ENCODE results near the gene TSPAN9.

TSPAN9 gene

DNA sequence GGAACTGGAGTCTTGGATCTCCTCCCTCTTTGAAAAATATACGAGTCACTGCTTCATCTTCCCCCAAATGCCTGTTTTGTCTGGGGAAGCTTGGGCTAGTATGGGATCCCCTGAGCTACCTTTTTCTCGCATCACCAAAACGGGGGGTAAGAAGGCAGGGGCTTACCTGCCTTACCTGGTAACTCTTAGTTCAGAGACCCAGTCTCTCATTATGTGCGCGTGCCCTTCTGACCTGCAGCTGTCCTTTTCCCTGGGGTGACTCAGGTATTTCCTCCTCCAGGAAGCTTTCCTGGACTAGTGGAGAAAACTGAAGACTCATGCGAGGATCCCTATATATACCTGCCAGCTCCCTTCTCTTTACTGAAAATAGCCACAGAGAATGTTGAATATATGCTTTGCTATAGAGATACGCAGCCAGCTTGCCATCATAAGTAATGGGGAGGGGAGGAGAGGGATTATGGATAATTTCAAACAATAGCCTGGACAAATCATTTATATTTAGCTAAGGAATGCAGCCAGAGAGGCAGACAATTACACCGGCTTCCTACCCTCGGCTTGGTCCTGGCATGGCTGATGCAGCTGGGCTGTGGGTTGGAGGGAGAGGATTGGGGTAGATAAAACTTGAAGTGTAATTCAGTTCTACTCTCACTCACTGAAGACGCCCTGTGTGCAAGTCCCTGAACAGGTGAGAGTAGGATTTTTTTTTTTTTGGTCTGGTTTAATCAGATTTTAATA is 1.1 kb downstream of the TSPAN9 start:
- DNase-seq, result no peak

DNA sequence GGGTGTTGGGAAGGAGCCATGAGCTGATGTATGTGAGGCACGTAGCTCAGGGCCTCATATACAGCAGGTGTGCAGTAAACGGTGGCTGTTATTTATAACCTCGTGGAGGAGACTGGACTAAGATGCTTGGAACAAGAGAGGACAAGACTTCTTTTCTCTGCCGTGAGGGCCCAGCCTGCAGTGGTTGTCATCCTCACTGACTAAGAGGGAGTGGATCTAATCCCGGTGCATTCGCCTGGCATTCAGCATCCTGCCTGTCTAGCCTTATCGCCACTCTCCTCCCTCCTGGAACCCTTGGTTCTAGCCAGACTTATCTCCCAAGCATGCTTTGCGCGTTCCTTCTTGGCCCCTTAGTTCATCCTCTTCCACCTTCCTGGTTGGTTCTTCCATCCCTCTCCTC is 3.9 kb downstream of the TSPAN9 start:
- no peak for DNase-seq

DNA sequence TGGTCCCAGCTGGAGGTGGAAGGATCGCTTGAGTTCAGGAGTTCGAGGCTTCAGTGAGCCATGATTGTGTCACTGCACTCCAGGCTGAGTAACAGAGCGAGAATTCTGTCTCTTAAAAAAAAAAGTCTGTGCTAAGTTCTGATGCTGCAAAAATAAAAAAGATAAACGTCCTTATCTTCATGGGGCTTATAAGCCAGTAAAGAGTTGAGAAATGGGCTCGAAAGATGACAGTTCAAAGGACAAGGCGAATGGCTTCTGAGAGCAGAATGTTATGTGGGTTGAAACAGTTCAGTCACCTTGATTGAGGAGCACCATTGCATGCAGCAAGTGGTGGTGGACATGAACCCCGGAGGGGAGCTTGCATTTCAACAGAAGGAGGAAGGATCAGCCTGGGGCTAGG is 4.7 kb downstream of the TSPAN9 start:
- DNase-seq, result no peak

DNA sequence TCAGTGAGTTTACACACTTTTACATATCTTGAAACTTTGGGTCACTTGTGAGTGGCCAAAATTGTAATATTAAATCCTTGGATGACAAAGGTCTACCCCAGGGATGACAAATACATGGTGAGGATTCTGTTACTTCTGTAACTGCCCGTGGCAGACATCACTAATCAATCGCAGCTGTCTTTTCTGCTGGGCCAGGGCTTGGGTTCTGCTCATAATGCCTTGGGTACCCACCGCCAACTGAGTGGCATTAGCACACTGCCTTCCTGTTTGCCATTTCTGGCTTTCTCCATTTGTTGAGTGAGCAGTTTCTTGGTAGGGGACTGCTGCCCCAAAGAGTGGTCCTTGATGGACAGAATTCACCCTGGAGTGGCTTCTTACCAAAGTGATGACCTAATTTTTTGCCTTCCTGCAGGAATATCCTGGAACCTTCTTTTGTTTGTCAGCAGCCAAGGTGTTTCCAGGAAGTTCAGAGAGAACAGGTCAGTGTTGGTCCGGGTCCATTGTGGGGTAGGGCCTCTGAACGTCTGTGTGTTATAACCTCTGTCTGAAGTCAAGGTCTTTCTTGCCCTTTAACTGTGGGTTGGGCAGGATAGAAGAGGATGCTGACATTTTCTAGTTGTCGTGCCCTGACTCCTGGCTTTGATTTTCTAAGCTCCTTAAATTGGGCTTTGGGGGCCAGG is 6.2 kb downstream of the TSPAN9 start:
- no peak for DNase-seq

DNA sequence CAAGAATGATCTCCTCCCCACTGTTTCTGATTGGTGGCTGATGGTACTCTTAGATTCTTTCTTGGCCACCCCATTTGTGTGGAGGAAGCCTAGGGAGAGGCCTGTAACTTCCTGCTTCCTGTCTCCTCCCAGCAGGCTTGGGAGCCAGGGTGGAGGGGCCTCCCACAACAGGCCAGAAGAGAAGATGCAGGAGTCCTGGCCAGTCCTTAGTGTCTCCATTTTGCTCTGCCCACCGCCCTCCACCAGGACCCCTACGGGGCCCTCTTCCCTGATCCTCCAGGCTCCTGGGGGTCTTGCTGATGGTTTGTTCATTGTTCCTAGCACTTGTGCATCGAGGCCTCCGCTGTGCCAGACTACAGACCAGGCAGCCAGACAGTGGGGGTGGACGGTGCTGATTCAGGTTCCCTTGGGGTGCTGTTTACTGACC is 6.8 kb downstream of the TSPAN9 start:
- no peak for DNase-seq

DNA sequence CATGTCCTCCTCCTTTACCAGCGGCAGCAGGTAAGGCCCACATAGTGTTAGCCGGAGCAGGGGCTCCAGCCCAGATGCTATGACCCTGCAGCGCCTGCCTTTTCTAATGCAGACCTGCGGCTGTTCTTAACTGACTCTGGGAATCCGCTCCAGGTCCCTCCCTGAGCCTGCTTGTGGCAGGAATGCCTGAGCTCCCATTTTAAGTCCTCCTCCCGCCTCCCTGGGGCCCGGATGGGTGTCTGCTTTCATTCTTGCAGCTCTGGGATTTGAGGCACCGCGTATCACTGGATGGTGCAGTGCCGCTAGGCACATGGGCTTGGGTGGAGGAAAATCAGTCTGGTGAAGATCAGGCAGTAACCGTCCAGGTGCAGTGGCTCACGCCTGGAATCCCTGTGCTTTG is 7.6 kb downstream of the TSPAN9 start:
- DNase-seq, result no peak

DNA sequence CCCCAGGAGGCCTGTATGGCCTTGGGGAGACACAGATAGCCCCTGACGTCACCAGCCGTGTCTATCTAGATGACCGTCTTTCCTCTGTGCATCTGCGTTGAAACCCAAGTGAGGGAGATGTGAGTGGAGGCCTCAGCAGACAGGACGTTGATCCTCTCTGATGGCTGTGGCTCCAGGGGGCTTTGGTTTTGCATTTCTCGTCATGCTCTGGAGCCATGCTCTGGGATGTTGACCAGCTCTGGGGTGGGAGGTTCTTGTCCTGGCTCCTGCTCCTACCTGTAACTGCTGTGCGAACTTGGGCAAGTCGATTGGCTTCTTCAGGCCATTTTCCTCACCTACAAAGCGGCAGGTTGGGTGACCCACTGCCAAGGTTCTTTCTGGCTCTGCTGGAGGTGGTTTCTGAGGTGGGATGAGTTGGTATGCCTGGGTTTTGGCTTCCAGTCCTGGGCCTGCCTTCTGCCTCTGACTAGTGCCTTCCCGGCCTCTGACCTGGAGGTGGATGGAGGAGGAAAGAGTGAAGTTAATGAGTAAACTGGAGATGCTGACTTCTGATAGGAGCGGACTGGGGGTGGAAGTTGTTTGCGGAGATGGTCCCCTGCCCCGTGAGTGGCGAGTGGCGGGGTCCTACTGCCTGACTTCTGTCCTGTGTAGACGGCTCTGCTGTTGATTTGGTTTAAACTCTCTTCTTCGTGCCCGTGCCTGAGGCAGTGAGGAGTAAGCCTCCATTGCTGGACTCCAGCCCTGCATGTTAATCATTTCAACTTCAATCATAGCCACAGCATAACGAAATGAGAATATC is 8.4 kb downstream of the TSPAN9 start:
- DNase-seq, result no peak

DNA sequence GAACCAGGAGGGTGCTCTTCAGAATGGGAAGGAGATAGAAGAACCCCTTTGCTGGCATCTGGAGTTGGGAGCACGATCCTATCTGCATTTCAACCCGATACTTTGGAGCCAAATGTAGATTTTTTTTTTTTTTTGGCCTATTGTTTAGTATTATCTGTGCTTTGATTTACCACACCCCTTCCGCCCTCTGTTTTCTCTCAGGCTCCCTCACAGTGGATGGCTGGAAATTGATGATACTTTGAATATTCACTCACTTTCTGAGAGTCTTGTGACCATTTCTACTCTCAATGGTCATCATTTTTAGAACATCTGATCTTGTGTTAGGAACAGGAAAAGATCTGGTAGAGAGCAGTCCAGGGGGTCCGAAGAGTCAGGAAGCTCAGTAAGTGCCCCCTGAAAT is 9.0 kb downstream of the TSPAN9 start:
- DNase-seq, result no peak

DNA sequence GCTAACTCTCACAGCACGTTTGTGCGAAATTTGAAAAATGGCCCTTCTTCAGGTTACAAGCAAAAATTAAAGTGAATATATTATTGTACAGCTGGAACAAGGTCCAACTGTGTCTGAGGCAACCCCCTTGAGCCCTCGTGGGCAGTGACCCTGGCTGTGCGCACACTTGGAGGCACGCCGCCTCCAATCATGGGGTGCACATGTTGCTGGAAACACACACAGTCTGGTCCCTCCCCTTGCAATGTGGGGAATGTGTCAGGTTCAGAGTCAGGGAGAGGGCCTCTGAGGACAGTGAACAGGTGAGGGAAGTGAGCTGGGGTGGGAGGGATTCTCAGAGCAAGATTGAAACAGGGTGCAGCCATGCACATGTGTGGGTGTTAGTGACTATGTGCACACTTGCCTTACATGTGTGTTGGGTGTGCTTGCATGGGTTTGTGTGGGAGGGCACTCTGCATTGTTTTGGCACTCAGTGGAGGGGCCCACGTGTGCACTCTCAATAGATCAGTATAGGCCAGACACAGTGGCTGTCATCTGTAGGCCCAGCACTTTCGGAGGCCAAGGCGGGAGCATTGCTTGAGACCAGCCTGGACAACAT is 9.6 kb downstream of the TSPAN9 start:
- no peak for DNase-seq

DNA sequence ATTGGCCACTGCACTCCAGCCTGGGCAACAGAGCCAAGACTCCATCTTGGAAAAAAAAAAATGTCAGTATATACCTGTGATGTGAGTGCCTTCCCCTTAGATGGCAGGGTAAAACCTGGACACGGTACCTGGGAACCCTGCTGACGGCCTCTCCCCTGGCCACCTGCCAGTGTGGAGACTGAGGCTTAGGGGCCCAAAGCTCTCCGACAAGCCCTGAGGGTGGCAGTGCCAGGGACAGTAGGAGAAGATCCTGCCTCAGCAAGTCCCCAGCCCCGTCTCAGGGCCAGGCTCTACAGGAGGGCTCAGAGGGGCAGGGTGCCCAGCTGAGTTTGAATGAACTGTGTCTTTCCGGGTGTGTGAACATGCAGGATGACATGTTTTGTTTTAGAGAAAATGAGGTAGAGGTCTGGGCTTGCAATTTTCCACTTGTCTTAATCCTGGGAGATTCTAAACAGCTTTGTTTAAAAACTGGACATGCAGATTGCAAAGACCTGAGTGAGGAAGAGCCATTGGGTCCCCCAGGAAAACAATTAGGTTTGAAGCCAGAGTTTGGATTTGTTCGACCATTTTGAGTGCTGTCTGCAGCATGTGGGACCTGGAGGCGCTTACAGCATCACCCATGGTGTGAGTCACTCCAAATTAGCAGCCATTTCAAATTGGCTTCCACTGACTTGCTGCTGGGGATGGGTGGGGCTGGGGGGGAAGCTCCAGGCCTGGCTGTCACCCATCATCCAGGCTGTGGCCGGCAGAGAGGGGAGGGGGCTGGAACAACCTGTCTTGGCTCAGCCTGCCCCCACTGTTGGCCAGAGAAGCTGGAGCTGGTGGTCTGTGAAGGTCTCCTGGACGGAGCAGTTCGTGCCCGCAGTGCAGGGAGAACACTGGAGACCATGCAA is 10.8 kb downstream of the TSPAN9 start:
- no peak for DNase-seq

DNA sequence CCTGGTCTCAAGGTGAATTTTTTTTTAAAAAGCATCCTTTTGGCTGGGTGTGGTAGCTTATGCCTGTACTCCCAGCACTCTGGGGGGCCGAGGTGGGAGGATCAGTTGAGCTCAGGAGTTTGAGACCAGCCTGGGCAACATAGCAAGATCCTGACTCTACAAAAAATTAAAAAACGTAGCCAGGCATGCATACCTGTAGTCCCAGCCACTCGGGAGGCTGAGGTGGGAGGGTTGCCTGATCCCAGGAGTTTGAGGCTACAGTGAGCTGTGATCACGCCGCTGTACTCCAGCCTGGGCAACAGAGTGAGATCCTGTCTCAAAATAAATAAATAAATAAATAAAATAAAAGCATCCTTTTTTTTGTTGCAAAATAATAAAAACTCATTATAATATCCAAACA is 12.4 kb downstream of the TSPAN9 start:
- no peak for DNase-seq

DNA sequence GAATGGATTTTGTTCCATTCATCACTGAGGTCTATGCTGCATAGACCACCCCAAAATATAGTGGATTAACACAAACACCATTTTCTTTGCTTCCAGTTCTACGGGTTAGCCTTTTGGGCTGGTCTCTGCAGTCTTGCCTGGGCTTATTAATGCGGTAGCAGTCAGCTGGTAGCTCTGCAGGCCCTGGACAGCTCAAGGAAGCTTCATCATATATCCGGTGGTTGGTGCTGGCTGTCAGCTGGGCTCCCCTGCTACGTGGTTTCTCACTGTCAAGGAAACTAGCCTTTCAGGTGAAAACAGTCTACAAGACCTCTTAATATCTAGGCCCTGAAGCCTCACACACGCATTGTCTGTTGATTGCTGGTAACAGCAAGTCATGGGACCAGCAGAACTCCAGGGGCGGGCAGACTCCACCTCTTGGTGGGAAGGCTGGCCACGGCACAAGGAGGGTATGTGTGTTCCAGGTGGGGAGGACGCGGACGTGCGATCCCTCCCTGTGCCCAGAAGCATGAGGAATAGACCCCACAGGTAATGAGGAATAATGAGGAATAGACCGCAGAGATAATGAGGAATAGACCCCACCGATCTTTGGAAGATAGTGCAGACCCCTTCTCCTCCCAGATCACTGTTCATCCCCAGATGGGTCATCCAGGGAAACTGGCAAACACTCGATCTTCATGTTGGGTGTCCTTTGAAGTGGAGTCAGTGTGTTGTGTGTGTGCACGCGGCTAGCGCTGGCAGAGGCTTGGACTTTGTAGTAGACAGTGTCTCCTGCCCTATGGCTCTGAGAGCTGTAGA is 13.3 kb downstream of the TSPAN9 start:
- DNase-seq, result no peak

DNA sequence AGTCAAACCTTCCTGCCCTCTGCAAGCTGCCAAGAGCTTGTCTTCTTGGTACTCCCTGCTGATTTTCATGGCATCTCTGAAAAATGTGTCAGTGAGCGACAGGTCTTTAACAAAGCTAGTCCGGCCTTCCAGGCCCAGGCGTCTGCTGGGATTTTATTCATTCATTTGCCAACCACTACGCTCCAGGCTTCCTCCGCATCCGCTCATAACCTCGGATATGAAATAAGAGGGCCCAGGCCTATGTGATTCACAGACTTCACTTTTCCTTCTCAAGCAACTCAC is 13.8 kb downstream of the TSPAN9 start:
- DNase-seq, result no peak

DNA sequence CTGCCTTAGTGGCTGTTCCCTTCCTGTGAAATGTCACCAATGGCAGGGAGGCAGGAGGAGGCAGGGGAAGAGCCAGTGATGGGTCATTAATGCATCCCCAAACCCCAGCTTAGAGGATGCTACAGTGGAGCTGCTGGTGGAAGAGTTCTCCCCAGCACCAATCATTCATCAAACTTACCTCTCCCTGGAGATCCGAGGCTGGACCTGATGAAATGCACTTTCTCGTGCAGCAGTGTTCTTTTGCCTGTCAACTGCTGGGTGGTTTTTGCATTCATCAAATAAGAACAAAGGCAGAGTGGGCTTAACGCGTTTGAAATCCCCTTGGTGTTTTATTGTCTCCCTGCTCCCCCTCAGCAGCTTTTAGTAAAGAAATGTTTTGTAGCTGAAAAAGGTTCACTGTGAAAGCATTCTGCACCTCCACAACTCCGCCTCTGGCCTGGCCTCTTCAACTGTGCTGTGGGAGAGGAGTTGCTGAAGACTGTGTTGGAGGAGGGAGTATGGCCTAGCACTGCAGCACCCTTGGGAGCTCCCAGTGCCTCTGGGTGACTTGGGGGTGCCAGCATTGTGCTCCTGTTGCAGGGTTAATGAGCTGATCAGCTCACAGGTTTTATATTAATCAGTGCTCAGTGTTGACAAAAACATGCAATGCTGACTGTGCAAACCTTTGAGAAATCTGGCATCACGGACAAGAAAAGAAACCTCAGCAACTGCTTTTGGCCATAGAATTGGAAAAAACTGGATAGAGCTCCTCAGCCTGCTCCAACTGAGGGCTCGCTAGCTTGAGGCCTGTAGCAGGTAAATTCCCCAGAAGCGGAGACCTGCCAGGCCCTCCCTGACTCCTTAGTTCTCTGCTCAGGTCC is 14.4 kb downstream of the TSPAN9 start:
- DNase-seq, result no peak

DNA sequence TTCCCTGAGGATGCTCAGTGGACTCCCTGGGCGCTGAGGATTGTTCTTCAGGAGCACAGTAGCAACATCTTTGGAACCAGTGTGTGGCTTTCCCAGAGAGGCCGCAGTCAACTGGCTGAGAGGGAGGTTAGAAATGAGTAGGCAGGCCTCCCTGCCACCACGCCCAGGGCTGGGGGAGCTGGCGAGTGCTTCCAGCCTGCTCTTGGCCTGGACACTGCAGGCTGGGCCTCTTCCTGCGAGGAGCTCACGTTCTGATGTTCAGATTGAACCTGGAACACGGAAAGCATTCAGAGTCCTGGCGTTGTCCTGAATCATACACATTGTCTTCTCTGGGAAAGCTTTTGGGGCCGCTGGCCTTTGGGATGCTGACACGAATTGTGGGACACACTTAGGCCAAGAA is 15.6 kb downstream of the TSPAN9 start:
- DNase-seq, result no peak

DNA sequence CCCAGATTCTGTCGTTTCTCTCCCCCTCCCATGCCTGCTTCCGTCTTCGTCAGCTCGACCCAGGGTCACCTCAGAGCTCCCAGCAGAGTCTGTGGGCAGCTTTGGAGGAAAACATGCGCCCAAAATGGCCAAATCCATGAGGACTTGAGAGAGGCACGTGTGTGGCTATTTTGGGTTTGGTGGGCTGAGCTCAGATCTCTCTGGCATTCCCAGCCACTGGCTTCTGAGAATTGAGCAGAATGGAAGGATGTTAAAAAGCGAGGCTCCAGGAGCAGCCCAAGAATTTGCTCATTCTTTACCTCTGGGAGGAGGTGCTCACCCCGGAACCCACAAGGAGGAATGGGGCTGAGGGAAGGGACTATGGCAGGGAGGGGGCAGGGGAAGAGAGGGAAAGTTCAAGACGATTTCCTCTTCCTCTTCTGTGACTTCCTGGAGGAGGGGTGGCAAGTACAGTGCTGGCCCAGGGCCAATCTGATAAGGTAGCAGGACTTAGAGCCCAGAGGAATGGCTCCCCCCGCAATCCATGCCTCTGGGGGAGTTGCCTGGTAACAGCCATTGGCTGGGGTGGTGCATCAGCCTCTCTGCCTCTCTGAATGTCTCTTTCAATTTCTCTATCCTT is 20.1 kb downstream of the TSPAN9 start:
- DNase-seq, result no peak

DNA sequence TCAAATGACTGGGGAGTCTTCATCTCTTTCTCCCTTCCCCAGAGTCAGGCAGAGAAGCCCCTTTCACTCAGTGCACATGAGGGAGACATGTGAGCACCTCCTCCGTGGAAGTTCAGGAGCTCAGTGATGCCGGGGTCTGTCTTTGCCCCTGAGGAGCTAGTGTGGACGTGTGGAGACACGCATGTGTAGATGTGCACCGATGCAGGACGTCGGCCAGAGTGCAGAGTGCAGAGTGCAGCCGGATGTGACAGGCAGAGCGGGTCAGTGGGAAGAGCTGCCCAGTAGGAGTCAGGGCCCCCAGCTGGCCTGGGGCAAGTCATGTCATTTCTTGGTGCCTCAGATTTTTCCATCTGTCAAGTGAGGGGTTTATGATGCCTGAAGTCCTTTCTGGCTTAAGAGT is 20.7 kb downstream of the TSPAN9 start:
- no peak for DNase-seq

DNA sequence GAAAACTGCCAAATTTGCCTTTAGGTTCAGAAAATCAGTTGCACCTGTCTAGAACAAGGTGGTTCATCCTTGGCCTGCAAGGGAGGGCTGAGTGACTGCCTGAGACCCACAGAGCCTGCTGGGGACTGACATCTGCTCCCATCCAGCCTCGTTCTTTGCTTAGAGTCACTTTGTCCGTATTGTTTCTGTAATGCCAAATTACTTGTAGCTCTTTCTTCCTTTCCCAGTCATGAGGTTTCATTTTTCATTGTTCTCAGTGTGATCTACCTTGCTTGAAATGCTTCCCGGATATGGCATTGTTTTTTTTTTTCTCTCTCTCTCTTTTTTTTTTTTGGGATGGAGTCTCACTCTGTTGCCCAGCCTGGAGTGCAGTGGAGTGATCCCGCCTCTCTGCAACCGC is 21.3 kb downstream of the TSPAN9 start:
- DNase-seq, result no peak

DNA sequence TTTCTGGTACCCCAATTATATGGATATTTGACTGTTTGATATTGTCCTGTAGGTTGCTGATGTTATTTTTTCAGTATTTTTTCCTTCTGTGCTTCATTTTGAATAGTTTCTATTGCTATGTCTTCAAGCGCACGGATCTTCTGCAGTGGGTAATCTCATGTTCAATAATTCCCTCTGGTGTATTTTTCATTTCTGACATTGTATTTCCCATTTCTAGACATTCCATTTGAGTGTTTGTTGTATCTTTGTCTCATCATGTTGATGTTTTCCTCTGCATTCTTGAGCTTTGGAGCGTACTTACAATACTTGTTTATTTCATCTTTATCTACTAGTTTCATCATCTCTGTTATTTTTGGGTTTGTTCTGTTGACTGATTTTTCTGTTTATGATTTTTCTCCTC is 22.0 kb downstream of the TSPAN9 start:
- no peak for DNase-seq

DNA sequence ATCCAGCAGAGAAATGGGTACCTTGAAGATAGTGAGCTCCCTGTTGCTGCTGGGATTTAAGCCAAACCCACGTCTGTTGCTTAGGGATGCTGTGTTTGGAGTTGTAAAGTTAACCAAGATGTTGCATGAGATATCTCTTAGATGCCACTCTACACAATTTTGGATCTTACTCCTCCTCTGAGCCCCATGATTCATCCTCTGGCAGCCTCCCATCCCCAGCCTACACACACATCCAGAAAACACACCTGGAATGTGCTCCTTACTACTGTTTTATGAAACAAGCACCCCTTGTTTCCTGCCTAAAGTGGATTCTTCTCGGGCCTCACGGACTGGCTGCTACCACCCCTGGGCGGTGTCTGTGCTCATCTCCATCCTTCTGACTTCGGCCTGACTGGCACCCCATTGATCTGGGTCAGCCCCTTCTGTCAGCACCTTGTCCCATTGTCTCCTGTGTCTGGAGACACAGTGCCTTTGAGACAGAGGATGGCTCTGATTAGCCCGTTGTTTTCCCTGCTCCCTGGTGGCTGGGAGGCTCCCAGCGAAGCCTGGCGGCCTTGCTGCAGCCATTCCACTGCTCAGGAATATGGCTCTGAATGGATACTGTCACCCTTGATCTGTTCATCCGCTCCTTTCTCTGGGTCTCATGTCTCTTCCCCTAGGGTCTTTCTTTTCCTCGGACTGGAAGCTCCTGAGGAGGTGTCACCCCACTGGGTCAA is 24.3 kb downstream of the TSPAN9 start:
- no peak for DNase-seq

All from GDM1 (cell line).